Mesenchymal stem cell (in vitro differentiated cells and primary cell): ENCODE results near the gene CYP24A1.

ENCODE experiments used
- DNase-seq: peaks from one replicate; pipeline ENCODE4 v3.0.0-alpha.2; 2013
- H2AFZ ChIP-seq: one replicate; pipeline ENCODE4 v1.6.1; 2013; ENCODE audit warnings: low read depth, mild to moderate bottlenecking, control low read depth, inconsistent platforms, low read length, moderate library complexity
- H2AK5ac ChIP-seq: 2 replicates; pipeline ENCODE4 v1.6.1; 2013; ENCODE audit warnings: low read length, moderate library complexity, mild to moderate bottlenecking, inconsistent platforms; ENCODE audit not compliant: severe bottlenecking
- H2BK120ac ChIP-seq: one replicate; pipeline ENCODE4 v1.6.1; 2013; ENCODE audit warnings: low read depth, mild to moderate bottlenecking, inconsistent platforms, low read length, moderate library complexity
- H2BK12ac ChIP-seq, 2 experiments: one replicate each; pipeline ENCODE4 v1.6.1; 2013; ENCODE audit warnings: inconsistent platforms in 2 of 2, low read length in 2 of 2, mild to moderate bottlenecking in 2 of 2, moderate library complexity in 2 of 2, control low read depth in 1 of 2
- H2BK15ac ChIP-seq: one replicate; pipeline ENCODE4 v1.6.1; 2013; ENCODE audit warnings: mild to moderate bottlenecking, low read depth, inconsistent platforms; ENCODE audit not compliant: poor library complexity, severe bottlenecking
- H2BK5ac ChIP-seq: 2 replicates; pipeline ENCODE4 v1.6.1; 2013; ENCODE audit warnings: low read depth, mild to moderate bottlenecking, low read length, control low read depth, inconsistent platforms; ENCODE audit not compliant: poor library complexity, severe bottlenecking
- H3K14ac ChIP-seq, 2 experiments: one replicate each; pipeline ENCODE4 v1.6.1; 2013; ENCODE audit warnings: inconsistent platforms in 2 of 2, low read length in 2 of 2, control low read depth in 1 of 2, mild to moderate bottlenecking in 1 of 2, moderate library complexity in 1 of 2
- H3K18ac ChIP-seq, 2 experiments: one replicate each; pipeline ENCODE4 v1.6.1; 2013; ENCODE audit warnings: inconsistent platforms in 2 of 2, low read length in 2 of 2, control low read depth in 1 of 2, low read depth in 1 of 2, mild to moderate bottlenecking in 1 of 2
- H3K23ac ChIP-seq, 2 experiments: one replicate each; pipeline ENCODE4 v1.6.1; 2013; ENCODE audit warnings: inconsistent platforms in 2 of 2, low read length in 2 of 2, mild to moderate bottlenecking in 2 of 2, moderate library complexity in 2 of 2, control low read depth in 1 of 2
- H3K27ac ChIP-seq: 2 replicates; pipeline ENCODE4 v1.5.1; 2013; ENCODE audit warnings: mild to moderate bottlenecking, moderate library complexity, low read length, control low read depth, inconsistent platforms; ENCODE audit not compliant: poor library complexity, severe bottlenecking
- H3K27me3 ChIP-seq, 2 experiments: 2 replicates each; pipeline versions ENCODE4 v1.6.1 to v1.7.0; 2013; ENCODE audit warnings: low read length in 2 of 2, mild to moderate bottlenecking in 2 of 2, moderate library complexity in 2 of 2, control low read depth in 1 of 2, inconsistent platforms in 1 of 2; ENCODE audit not compliant: control insufficient read depth in 1 of 2, insufficient read depth in 1 of 2
- H3K36me3 ChIP-seq, 2 experiments: 2 replicates each; pipeline versions ENCODE4 v1.6.1 to v1.7.0; 2013; ENCODE audit warnings: low read length in 2 of 2, control low read depth in 1 of 2, inconsistent platforms in 1 of 2, low read depth in 1 of 2, mild to moderate bottlenecking in 1 of 2; ENCODE audit not compliant: insufficient read depth in 2 of 2, control insufficient read depth in 1 of 2
- H3K4ac ChIP-seq, 2 experiments: one replicate each; pipeline ENCODE4 v1.6.1; 2013; ENCODE audit warnings: inconsistent platforms in 2 of 2, low read length in 2 of 2, mild to moderate bottlenecking in 2 of 2, moderate library complexity in 2 of 2, control low read depth in 1 of 2, low read depth in 1 of 2
- H3K4me1 ChIP-seq: 2 replicates; pipeline ENCODE4 v1.6.1; 2013; ENCODE audit warnings: low read depth, low read length, control low read depth; ENCODE audit not compliant: control insufficient read depth, insufficient read depth
- H3K4me2 ChIP-seq: 2 replicates; pipeline ENCODE4 v1.6.1; 2013; ENCODE audit warnings: low read length, mild to moderate bottlenecking, inconsistent platforms; ENCODE audit not compliant: poor library complexity, severe bottlenecking
- H3K4me3 ChIP-seq, 2 experiments: 2 replicates each; pipeline versions ENCODE4 v1.5.1 to v1.7.0; 2013; ENCODE audit warnings: low read length in 2 of 2, mild to moderate bottlenecking in 2 of 2, control low read depth in 1 of 2, low read depth in 1 of 2; ENCODE audit not compliant: insufficient read depth in 1 of 2
- H3K79me1 ChIP-seq: replicated peaks from 2 replicates; pipeline ENCODE4 v1.6.1; 2013; ENCODE audit warnings: mild to moderate bottlenecking, control low read depth, low read length, inconsistent platforms; ENCODE audit not compliant: poor library complexity, severe bottlenecking
- H3K9ac ChIP-seq: 2 replicates; pipeline ENCODE4 v1.7.0; 2013; ENCODE audit warnings: mild to moderate bottlenecking, low read length, moderate library complexity
- H3K9me3 ChIP-seq: 2 replicates; pipeline ENCODE4 v1.7.0; 2013; ENCODE audit warnings: mild to moderate bottlenecking, low read length; ENCODE audit not compliant: control insufficient read depth
- H4K8ac ChIP-seq: one replicate; pipeline ENCODE4 v1.6.1; 2013; ENCODE audit warnings: inconsistent platforms, mild to moderate bottlenecking, low read length, moderate library complexity
- H4K91ac ChIP-seq: one replicate; pipeline ENCODE4 v1.6.1; 2013; ENCODE audit warnings: mild to moderate bottlenecking, low read length, inconsistent platforms
- WGBS: methylation state at CpG from one replicate; pipeline ENCODE4 v1.1.7; 2013; ENCODE audit warnings: mixed read lengths; 5-methylcytosine and 5-hydroxymethylcytosine counted together

The CYP24A1 gene

DNA sequence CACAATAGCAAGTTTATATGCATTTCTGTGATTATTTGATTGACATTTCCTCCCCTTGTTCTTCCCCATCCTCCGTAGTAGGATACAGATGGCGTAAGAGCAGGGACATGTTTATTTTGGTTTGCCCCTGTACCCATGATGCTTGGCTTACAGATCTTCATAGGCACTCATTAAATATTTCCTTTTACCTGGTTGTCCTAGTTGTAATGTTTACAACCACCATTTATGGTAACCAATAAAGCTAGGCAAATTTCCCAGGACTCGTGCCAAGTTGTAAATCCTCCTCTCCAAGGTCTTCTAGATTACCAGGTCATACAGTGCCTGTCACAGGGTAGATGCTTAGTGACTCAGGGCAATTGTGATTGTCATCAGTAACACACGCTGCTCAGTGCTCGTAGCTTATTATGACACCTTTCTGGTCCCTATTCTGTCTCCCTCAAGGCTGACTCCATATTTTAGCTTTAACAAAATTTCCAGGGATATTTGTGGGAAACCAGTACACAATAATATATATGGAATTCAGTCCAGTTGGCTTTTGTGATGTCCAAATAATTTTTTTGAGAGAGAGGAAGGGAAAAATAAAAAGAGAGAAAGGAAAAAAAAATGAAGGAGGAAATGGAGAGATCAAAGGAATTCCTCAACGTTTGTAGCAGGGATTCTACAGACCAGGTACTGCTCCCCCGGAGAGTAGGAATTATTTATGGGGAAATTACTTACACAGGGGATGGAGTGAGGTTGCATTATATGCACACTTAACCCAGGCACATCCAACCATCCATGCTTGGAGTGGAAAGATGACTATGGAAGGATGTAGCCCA lies 24.6 kb downstream of the CYP24A1 start:
- 64% methylated on average over 6 of the region's 7 CpGs for WGBS
- H2BK12ac ChIP-seq: no peak overlapping the region

DNA sequence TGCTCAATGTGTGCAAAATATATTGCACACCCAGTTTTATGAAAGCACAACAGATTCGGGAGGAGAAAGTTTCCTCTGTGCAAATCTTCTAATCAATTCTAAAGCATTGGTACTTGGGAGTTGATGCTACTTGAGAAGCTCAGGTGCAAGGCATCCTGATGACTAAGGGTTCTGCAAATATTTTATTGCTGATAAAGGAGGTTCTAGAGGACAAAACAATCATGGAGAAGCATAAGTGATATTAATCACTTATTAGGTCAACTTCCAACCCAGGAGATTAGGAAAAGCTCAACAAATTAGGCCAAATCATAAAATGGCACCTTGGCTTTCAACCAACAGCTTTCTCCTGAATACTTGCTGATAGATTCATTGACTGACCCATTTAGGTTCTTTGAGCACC lies 27.1 kb downstream of the CYP24A1 start:
- no peaks in the 10 kb centered on the region for H3K36me3 ChIP-seq
- no peak overlapping the region for H4K8ac ChIP-seq
- H2BK12ac ChIP-seq: no peak overlapping the region
- H3K4ac ChIP-seq: no peak overlapping the region
- no peak overlapping the region for H3K4me3 ChIP-seq
- DNase-seq: no peak
- H3K14ac ChIP-seq: no peak overlapping the region
- no peak overlapping the region for H3K9ac ChIP-seq
- no peaks in the 10 kb centered on the region for H3K9me3 ChIP-seq
- H3K18ac ChIP-seq: no peak overlapping the region
- no peak overlapping the region for H3K23ac ChIP-seq
- no peaks in the 10 kb centered on the region for H3K79me1 ChIP-seq
- no peaks in the 10 kb centered on the region for H3K27me3 ChIP-seq
- no peak overlapping the region for H2AK5ac ChIP-seq
- no peak overlapping the region for H4K91ac ChIP-seq
- no peak overlapping the region for H3K27ac ChIP-seq
- H2AFZ ChIP-seq: no peak overlapping the region
- H2BK15ac ChIP-seq: no peak overlapping the region
- no peak overlapping the region for H2BK5ac ChIP-seq
- no peak overlapping the region for H2BK120ac ChIP-seq
- no peaks in the 10 kb centered on the region for H3K4me1 ChIP-seq
- no CpG with 5 or more reads among the region's 1 CpG for WGBS
- no peak overlapping the region for H3K4me2 ChIP-seq

More for the DNA sequence above, 24.6 kb downstream of the CYP24A1 start:
- Histone ChIP-seq H4K91ac (no peak overlapping the region), H3K4me1 (no peaks in the 10 kb centered on the region), H3K36me3 (no peaks in the 10 kb centered on the region), H3K79me1 (no peaks in the 10 kb centered on the region), H3K27ac (no peak overlapping the region), H3K18ac (no peak overlapping the region), H4K8ac (no peak overlapping the region), H2AFZ (no peak overlapping the region), H2BK120ac (no peak overlapping the region), H2BK15ac (no peak overlapping the region), H2AK5ac (no peak overlapping the region), H3K14ac (no peak overlapping the region), H3K4me3 (no peak overlapping the region), H3K23ac (no peak overlapping the region), H2BK5ac (no peak overlapping the region), H3K4me2 (no peak overlapping the region), H3K4ac (no peak overlapping the region), H3K27me3 (no peaks in the 10 kb centered on the region), H3K9ac (no peak overlapping the region), H3K9me3 (no peaks in the 10 kb centered on the region)
- no peak for DNase-seq

DNA sequence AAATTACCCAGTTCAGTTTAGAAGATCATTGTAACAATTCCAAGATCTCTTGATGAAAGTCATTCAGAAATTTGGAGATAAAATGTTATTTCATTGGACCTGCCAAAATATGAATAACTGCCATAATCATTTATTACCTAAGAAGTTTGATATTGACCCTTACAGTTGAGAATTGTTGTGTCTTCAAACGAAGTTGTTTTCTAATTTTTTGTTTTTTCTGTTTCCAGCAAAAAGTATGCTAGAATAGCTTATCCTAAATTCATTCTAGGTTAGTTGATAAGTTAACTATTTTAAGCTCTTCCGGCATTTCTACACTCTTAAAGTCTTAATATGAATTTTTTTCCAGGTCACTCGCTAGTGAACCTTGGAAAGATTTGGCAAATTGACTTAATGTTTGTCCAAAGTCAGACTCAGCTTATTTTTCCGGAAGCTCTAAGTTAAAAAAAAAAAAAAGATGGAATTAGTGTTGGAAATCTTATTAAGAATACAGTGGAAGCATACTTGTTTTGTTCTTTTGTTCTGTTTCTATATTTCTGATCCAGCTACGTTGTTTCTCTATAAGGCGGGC lies 28.9 kb downstream of the CYP24A1 start:
- Histone ChIP-seq H3K27ac (no peak overlapping the region), H3K36me3 (no peaks in the 10 kb centered on the region), H3K9ac (no peak overlapping the region), H3K4me1 (peaks cover 1% of the 10 kb centered on the region), H3K4me3 (no peak overlapping the region), H2BK12ac (no peak overlapping the region), H3K14ac (no peak overlapping the region), H3K18ac (no peak overlapping the region), H3K23ac (no peak overlapping the region), H3K4ac (no peak overlapping the region), H4K91ac (no peak overlapping the region), H2AFZ (no peak overlapping the region), H3K27me3 (no peaks in the 10 kb centered on the region), H3K79me1 (no peaks in the 10 kb centered on the region), H2BK120ac (no peak overlapping the region), H3K9me3 (no peaks in the 10 kb centered on the region), H4K8ac (no peak overlapping the region), H3K4me2 (no peak overlapping the region), H2BK15ac (no peak overlapping the region), H2AK5ac (no peak overlapping the region), H2BK5ac (no peak overlapping the region)
- 97% methylated on average over 3 of the region's 6 CpGs for WGBS
- no peak for DNase-seq

DNA sequence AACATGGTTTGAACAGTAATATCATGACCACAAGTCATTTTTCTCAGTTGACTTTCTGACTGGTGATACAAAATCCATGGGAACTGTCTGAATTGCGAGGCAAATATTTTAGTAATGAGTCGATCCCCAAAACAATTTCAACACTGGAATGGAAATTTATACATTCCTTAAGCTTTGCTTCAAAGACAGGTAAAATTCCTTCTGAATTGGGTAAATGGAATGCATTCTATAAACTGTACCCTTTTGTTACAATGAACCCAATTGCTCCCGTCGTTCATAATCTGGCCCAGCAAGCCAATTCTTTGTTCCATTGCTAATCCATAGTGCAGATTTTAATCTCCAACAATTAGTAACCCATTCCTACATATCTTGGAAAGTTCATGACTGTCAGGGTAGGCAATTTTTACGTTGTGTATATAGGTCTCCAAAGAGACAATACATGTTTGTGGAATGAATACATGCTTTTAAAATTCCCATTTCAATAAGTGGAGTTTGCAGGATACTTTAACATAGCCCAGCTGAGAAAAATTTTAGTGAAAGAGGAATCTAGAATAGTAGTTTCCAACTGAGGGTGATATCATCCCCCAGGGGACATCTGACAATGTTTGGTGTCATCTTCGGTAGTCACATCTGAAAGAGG lies 32.7 kb downstream of the CYP24A1 start:
- Histone ChIP-seq H3K27ac (peak overlapping the region; percentile 78), H3K23ac (no peak overlapping the region), H2BK120ac (no peak overlapping the region), H2AFZ (no peak overlapping the region), H3K4me3 (no peak overlapping the region), H3K9ac (no peak overlapping the region), H4K91ac (no peak overlapping the region), H3K36me3 (no peaks in the 10 kb centered on the region), H3K79me1 (no peaks in the 10 kb centered on the region), H3K9me3 (no peaks in the 10 kb centered on the region), H3K4ac (no peak overlapping the region), H4K8ac (no peak overlapping the region), H2AK5ac (peak overlapping the region; percentile 78), H2BK12ac (no peak overlapping the region), H2BK5ac (no peak overlapping the region), H3K27me3 (no peaks in the 10 kb centered on the region), H3K14ac (no peak overlapping the region), H3K4me2 (no peak overlapping the region), H3K18ac (no peak overlapping the region), H2BK15ac (no peak overlapping the region), H3K4me1 (peaks cover 3% of the 10 kb centered on the region)
- DNase-seq: no peak
- WGBS: 62% methylated on average over 3 of the region's 6 CpGs
